GDM1 (cell line): ENCODE measurements around the gene HMX3.

Source experiments
- DNase-seq: peaks from one replicate; lab custom pipeline; 2025; lab: John Stamatoyannopoulos, UW

Gene HMX3

DNA sequence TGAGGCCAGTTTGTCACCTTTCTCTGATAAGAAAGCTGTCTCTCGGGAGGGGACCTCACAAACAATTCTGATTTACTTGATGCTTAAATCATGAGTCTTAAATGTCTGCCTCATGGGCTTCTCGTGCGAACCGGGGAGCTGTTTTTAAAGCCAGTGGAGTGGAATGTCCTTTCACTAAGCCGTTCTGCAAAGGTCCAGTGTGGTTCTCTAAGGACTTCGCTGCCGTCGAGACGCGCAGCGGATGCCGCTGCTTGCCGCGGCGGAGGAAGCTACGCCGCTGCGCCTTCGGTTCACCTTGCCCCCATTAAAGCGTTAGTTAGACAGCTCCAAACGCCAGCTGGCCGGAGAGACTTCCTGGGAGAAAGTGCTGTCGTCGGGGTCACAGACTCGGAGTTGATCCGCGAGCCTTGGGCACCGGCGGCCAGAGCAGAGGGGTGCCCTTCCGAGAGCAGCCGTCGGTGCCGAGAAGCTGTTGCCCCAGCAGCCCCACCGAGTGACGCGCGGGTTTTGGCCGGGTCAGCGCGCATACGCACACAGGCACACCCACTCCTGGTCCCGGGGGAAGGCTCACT is 1.3 kb upstream of the HMX3 start:
- no peak for DNase-seq

DNA sequence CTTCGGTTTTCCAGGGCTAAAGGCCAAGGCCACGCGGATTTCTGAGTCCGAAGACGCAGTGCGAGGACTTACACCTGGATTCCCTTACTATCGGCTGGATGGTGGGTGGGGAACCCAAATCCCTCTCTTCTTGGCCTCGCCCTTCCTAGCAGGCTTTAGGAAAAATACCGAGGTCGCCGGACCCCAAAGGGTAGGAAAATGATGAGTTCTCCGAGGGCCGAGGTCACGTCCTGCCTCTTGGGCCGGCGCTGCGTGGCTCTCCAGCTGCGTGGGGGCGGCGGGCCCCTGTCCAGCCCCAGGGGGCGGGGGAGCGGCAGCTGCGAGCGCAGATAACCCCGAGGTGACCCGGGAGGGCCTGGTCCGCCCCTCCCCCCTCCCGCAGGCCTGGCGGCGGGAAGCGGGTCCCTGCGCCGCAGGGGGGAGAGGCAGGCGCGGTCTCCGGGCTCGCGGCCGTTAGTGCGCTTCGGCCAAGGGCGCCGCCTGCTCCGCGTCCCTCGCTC is 805 bp upstream of the HMX3 start:
- no peak for DNase-seq

DNA sequence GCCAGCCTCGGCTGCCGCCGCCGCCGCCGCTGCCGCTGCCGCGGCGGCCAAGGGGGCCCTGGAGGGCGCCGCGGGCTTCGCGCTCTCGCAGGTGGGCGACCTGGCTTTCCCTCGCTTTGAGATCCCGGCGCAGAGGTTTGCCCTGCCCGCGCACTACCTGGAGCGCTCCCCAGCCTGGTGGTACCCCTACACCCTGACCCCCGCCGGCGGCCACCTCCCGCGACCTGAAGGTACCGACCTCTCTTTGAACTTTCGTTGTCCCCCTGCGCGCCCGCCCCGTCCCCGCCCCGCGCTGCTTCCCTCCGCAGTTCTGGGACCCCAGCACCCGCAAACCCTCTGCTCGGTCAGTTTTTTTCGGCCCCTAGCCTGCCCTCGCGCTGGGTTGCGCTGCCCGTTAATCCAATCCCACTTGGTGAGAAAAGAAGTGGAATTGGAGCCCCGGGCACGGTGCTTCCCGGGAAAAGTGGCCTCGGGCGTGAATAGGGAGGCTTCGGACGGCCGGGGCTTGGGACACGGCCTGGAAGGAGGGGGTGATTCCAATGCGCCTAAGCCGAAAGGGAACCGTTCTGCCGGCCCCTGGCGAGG is 543 bp downstream of the HMX3 start:
- no peak for DNase-seq

DNA sequence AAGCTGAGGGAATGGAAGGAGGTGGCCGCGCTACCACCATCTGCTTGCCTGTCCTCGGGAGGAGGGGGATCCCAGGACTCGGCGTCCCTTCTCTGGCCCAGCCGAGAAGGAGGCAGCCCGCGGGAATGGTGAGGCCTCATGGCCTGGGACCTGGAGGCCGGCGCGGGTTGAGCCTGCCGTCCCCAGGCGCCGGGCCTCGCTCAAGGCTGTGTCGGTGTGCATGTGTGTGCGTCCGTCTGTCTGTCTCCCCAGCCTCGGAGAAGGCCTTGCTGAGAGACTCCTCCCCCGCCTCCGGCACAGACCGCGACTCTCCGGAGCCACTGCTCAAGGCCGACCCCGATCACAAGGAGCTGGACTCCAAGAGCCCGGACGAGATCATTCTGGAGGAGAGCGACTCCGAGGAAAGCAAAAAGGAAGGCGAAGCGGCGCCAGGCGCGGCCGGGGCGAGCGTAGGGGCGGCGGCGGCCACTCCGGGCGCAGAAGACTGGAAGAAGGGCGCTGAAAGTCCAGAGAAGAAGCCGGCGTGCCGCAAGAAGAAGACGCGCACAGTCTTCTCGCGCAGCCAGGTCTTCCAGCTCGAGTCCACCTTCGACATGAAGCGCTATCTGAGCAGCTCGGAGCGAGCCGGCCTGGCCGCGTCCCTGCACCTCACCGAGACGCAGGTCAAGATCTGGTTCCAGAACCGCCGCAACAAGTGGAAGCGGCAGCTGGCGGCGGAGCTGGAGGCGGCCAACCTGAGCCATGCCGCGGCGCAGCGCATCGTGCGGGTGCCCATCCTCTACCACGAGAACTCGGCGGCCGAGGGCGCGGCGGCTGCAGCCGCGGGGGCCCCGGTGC is 1.3 kb downstream of the HMX3 start:
- no peak for DNase-seq

DNA sequence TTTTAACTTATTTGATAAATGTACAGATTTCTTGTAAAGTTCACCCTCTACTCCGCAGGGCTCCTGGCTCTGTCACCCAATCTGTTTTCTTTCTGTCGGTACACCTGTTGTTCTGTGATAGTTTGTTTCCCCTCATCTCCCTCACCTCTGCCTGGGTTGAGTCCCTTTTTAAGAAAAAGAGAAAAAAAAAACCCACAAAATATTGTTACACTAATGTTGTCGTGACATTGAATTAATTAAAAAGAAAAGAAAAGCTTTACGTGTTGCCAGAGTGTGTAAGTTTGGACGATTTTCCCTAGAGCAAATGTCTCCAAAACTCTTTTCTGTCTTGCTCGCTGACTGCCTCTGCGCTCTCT is 3.4 kb downstream of the HMX3 start:
- DNase-seq, result no peak

DNA sequence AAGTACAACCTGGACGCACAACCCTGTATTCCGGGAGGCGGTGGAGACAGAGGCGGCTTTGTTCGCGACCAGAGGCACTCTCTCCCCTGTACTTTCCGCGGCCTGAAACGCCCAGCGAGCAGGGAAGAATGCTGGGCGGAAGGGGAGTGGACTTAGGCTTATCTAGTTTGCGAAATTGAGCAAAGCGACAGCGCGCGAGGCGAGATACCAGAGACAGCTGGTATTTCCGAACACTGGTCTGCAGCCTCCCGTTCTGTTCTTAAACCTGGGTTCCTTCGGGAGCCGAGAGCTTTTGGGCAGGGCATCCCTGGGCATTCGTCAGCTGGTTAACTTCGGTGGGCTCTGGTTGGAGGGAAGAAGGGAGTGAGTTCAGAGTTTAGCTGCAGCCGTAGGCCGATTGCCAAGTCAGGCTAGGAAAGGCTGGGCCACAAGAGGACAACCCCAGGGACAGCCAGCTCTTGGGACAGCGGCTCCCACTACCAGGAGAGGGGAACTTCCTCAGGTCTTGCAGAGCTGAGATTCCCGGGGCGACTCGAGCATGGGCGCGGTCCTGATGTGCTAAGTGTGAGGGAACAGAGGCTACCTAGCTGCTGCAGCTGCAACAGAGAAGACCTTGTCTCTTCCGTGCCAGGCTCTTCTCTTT is 3.9 kb downstream of the HMX3 start:
- no peak for DNase-seq

DNA sequence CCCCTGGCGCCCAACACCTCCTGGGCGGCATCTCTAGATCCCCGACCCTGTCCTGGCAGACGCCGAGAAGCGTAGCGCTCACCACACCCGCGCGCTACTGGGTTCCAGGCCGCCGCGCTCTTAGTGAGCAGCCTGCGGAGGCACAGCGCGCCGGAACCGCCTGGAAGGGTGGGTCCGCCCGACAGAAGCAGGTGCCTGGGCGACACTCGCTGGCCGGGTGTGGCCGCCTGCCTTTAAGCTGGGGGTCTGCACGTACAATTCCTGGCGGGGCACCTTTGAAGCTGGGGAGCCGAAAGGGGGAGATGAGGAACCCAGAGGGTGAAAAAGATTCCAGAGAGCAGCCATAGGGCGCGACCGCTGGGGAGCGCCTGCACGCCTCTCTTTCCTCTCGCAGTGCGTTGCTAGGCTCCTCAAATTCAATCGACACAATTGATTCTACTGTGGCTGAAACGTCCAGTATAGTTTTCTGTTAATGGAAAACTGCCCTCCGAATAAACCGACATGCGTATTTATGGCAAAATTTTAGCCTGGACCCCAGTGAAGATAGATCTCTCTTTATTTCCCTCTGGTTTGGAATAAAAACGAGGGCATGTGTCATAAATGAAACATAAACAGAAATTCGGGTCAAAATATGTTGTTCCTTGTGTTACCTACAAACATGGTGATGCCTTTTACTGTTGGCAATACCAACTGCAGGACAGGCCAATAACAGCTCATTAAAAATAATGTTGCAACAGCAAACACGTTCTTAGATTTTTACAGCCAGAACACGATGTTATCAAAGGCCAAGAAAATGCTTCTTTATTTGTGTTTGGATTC is 4.6 kb downstream of the HMX3 start:
- no peak for DNase-seq

DNA sequence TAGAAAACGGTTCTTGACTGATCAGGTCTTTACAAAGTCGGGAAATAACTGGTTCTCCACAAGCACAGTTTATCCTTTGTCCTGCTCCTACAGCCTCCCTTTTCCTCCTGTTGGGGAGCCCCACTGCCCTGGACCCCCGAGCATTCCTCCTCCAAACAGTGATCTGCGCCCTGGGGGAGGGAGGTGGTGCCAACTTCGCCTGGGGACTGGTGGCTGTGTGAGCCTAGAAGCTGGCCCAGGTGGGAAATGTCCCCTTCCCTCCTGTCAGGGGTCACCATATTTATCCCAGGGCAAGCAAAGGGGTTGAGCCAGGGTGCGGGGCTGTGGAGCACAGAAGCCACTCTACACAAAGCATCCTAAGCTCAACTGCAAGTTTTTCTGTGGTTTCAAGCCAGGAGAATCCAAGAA is 5.2 kb downstream of the HMX3 start:
- no peak for DNase-seq

DNA sequence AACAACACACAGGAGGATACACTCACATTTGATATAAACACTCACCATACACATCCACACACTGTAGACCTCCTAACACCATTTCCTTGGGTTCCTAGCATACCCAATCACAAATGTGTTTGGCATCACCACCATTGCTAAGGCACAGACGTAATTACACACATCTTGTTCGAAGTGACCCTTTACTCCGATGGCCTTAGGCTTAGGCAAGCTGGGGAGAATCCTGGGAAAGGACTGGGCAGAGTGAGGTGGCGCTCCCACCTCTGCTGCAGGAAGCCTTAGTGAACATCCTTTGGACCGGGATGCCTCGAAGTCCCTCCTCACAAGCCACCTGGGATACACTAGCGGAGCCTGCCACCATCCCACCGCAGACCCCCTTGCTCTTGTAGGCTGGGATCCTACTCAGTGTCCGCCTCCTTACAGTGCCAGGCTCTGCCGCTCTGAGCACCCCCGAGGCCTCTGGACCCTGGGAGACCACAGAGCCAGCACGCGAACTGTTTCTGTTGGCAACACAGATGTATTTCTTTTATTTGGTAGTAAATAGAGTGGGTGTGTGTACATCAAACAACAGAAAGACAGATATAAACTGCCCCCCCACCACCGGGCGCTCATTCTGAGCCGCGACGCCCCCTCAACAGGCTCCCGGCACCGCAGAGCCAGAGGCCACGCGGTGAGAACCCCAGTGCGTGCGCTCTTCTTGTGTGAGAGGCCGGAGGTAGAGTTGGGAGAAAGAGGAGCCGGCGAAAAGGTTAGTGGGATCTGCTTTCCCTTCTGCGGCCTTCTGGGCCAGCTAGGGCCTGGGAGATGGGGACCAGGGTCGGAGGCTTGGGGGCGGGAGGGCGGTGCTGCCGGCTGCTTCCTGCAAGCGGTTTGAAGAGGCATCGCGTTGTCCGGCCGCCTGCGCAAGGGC is 6.3 kb downstream of the HMX3 start:
- DNase-seq, result no peak

DNA sequence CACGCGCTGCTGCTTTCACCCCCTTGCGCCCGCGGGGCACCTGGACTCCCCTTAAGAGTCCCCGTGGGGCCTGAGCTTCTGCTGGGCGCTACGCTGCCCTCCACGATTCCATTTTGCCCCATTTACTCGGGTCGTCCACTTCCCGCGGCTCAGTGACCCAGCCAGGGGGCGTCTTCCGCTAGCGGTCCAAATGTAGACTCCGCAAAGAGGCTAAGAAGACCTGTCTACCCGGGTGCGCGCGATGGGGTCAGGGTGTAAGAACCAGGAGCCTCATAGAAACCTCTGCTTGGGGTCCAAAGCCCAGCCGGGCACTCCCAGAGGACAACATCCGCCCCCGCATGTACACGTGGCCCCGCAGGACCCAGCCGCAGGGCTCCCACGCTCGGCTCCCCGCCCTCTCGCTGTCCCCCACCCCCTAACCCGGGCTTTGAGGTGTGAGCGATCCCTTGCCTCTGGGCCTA is 7.0 kb downstream of the HMX3 start:
- DNase-seq, result no peak

DNA sequence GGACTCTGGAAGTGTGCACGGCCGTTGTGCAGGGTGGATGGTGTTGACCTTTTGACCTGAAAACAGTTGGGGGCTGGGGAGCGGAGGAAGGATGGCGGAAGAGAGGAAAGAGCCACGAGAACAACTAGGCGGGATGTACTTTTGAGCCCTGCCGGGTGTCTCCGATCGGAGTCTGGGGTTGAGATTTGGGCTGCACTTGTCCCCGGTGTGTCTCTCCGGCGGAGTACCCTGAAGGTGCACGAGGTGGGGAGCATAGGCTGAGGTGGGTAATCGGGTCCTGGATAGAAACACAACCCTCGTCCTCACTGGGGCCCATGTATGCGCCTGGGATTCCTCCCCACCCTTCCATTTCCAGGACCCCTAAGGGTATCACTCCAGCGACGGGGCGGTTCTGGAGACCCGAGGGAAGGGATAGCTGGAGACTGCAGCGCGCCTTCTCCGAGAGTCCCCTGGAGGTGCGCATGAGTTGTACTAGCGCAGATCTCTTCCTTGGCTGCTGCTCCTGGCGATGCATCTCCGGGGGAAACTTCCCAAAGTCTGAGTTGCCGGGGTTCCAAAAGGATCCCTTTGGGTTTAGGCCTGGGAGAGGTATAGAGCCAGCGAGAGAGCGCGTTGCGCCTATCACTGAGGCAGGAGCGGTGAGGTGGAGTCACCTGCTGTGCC is 7.5 kb downstream of the HMX3 start:
- no peak for DNase-seq

DNA sequence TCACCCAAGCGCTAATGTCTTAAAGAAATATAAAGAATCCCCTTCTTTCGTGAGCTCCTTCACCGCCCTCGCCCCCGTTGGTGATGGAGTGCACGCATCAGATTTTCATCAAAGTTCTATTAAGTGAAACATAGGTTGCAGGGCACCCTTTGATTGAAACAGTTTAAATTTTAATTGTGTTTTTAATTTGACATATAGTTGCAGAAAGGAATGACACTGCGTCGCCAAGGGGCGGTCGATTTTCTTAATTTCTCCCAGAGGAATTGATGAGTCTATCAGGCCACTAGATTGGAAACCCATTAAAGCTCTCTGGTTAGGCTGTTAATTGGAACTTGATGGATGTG is 8.0 kb downstream of the HMX3 start:
- no peak for DNase-seq

DNA sequence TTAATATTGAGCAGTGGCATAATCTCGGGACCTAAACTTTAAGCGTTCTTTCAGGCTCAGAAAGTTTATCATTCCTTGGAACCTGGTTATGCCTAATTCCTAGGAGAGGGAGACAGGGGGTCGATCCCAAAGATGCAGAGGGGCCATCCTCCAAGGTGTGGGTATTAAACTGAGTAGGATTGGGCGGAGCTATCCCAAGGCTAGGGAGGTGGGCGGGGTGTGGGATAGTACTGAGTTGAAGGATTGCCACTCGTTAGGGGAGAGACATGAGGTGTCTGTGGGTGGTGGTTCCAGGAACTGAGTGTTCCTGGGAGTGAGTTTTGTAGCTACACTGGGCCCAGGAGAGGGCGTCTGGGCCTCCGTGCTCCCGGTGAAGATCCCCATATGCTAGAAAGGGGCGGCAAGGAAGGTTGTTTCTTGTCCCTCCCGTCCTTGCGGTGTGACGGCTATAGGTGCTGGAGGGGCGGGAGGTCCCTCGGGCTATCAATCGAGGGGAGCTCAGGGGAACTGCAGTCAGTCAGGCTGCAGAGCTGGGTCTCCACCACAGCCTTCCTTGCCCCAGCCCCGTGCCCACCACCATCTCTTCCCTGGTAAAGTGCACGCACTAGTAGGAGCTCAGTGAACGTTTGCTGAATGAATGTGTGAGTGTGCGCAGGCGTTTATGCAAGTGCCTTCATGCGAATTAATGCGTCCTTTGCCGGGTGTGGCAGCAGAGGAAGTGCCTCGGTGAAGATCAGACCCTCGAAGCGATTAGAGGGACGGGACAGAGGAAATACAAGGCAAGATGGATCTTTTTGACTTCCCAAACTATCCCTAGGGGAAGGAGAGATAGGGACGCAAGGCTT is 9.1 kb downstream of the HMX3 start:
- DNase-seq, result no peak

DNA sequence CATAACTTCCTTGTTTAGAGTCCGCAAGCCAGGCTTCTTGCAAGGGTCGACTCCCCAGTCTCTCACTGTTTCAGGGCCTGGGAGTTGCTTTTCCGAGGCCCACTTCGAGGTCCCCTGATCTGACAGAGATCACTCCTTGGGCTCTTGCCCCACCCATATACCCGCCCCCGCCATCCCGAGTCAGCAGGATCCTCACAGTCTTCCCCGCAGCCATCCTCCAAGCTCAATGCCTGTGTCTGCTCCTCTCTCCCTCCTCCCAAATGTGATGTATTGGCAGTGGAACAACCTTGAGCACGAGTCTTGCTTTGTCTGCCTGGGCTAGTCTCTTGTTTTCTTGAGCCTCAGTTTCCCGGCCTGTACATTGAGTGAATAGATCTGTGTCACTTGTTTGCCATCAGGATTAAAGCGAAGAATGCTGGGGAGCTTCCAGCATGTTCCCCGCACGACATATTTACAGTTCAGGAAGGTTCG is 9.8 kb downstream of the HMX3 start:
- DNase-seq, result no peak

DNA sequence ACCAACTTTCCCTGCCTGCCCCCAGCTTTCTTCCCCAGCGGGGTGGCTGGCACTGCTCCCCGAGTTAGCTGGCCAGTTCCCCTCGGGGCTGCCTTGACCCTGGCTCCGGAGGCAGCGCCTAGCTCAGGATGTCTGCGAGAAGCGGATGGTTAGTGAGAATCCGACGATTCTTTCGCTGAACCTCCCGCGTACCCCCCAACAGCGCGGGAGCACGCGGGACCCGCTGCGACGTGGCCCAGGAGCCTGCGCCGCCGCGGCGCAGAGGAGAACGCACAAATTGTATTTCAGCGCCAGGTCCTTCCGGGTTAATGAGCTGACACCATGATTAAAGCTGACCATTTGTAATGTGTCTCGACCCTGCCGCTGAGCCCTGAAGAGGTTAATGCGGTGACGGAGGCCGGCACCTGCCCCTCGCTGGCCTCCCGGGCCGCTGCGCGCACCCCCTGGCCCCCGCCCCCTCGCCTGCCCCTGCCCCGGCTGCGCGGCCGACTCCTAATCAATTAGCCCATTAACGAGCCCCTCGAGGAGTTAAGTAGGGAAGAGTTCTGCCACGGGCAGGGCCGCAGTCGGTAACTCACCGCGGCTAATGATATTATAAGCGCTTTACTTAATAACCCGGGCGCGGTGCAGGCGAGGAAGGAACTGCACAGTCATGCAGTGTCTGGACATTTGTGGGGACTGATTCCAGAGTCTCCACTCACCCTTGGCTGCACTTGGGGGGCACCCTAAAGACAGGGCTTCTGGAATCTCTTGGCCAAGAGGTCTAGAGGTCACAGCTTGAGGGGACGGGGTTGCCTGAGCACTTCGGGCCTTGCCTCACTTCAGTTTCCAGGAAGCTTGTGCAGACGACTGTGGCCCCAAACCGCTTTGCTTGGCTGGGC is 10.5 kb downstream of the HMX3 start:
- DNase-seq, result no peak

DNA sequence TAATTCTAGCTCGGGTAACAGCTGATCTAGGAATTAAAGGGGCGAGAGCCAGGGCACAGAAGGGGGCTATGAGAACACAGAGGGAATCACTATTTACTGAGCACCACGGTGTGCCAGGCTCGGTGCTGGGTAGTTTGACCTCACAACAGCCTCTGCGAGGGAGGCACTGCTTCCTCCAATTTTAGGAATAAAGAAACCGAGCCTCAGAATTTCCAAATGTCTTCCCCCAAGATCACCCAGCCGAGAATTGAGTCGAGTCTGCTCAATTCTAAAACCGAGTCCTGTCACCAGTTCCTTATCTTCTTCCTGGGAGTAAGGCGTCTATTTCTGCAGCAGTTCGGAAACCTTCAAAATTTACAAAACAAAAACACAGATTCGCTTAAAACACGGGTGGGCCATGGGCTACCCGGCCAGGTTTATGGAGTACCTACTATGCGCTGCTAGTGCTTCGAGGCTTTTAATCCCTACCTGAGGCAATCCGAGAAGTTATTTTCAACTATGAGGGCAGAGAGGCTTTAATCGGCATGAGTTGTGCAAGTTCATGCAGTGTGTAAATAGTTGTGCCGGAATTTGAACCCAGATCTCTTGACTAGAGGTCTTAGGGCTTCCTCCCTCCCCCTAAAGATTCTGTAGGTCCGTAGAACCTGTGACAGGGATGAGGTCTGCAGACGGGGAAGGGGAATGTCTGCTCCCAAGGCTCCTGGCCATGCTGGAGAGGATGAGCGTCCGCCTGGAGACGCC is 11.3 kb downstream of the HMX3 start:
- no peak for DNase-seq

DNA sequence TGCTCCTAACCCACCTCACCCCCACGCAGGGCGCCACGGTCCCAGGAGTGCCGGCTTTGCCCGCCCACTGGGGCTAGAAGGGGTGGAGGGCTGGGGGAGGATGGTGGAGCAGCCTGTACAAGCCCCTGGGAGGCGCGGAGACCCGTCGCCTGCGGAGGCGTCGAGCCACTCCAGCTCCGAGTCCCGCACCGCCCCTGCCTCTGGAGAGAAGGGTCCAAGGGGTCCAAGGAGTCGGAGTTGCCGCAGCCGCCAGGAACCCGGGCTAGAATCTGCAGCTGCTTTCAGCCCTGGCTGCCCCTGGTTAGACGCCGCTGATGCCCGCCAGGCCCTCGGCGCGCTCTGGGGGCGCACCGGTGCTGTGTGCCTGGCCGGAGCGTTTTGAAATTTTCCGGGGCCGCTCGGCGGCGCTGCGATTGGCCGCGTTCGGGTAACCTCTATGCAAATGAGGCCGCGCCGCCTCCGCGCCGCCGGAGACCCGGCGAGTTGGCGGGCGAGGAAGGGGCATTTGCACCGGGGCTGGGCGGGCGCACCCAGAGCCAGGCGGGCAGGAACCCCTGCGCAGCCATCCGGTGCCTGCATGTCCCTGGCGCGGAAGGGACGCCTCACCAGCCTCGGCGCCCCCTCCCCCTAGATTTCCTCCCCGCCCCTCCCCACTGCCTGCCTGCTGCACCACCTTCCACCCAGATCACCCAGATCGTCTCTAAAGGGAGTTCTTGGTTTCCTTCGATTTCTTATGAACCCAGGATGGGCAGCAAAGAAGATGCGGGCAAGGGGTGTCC is 12.1 kb downstream of the HMX3 start, which contains the start of gene HMX2:
HMX2 (plus strand) TSS at position 502 of the 779 bp plus-strand sequence; CDS start at position 745, 243 bp downstream.
- no peak for DNase-seq
